Stimulated activated CD4-positive, alpha-beta T cell treated with anti-CD3 and anti-CD28 coated beads, Interleukin-4, amount 100 ng/mL, for 1 hour (primary cell): ENCODE results near the gene UQCR11.
"Not testable (repeated sequence)": the region's sequence is repeated elsewhere in the genome, so short reads cannot be mapped to it uniquely, and the experiment has no call there.

Source experiments
- DNase-seq: peaks from one replicate; pipeline ENCODE4 v3.0.0-alpha.2; 2020

Gene UQCR11

GRCh38 chr19:1605236-1606137 is at the start of gene UQCR11:
Gene UQCR11, minus strand, starts transcription at chr19:1605462. Its CDS starts 53 bp downstream, at chr19:1605409.
- peak; percentile 93 for DNase-seq

- DNase-seq, result no peak
These were observed 49.0 kb upstream of the UQCR11 start for GRCh38 chr19:1654178-1654792.

- no peak for DNase-seq
These were observed 48.0 kb upstream of the UQCR11 start for GRCh38 chr19:1653300-1653628.

- DNase-seq, result peak; percentile 99
These were observed 47.4 kb upstream of the UQCR11 start, which contains the start of gene TCF3 for GRCh38 chr19:1652471-1653299. Gene TCF3, minus strand, starts transcription at chr19:1652615. Its CDS starts 2,367 bp downstream, at chr19:1650248.

GRCh38 chr19:1651568-1652291 is 46.5 kb upstream of the UQCR11 start:
- DNase-seq, result peak; percentile 61

- peak; percentile 68 for DNase-seq
These were observed 45.6 kb upstream of the UQCR11 start for GRCh38 chr19:1650650-1651567.

- no peak for DNase-seq
These were observed 44.7 kb upstream of the UQCR11 start for GRCh38 chr19:1649706-1650649.

- DNase-seq, result no peak
These were observed 43.8 kb upstream of the UQCR11 start for GRCh38 chr19:1648920-1649541.

- DNase-seq, result no peak
These were observed 43.2 kb upstream of the UQCR11 start for GRCh38 chr19:1648459-1648849.

- no peak for DNase-seq
These were observed 42.5 kb upstream of the UQCR11 start for GRCh38 chr19:1647501-1648458.

- no peak for DNase-seq
These were observed 41.6 kb upstream of the UQCR11 start for GRCh38 chr19:1646659-1647453.

- no peak for DNase-seq
These were observed 40.9 kb upstream of the UQCR11 start for GRCh38 chr19:1646149-1646548.

GRCh38 chr19:1645299-1645698 is 40.0 kb upstream of the UQCR11 start:
- no peak for DNase-seq

- no peak for DNase-seq
These were observed 38.8 kb upstream of the UQCR11 start for GRCh38 chr19:1644070-1644469.

GRCh38 chr19:1640893-1641448 is 35.7 kb upstream of the UQCR11 start:
- DNase-seq, result not testable (repeated sequence)

- DNase-seq, result no peak
These were observed 31.3 kb upstream of the UQCR11 start for GRCh38 chr19:1636325-1637236.

GRCh38 chr19:1634938-1635243 is 29.6 kb upstream of the UQCR11 start:
- DNase-seq, result no peak
